ENCODE measurements around the gene TOMM20. TPM values are rescaled to one million over a fixed set of nuclear protein-coding genes. Genes with fewer than 3 reads are reported as not detected.

TOMM20 gene
- total and polyA plus RNA-seq, 2 donors (not counting 1 experiment from before 2014, with no cell fraction given) = 85.5 to 111 TPM

DNA sequence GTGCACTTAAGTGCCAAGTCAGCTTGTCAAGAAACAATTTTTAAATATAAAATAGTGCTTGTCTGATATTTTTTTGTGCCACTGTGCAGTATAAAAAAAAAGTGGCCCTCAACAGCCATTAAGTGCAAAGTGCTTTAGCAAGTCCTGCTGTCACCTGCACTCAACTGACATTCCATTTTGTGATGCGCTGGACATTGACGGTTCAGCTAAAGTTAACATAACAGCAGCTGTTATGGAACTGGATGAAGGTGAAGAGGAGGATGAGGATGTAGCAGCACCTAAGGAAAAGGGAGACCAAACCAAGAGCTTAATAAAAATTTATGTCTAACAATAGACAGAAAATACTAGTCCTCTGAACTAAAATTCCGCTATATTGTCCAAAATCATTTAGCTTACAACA, 39.7 kb upstream of the TOMM20 start:
- Histone ChIP-seq H3K9ac (ENCODE audit: insufficient read depth, low read length) (no peak overlapping the region), H3K27ac (ENCODE audit: insufficient read depth, low read length) (no peak overlapping the region), H3K4me3 (replicated peaks in 1 of 4; ENCODE audit: control extremely low read depth in 1 of 4, insufficient read depth in 1 of 4, low read depth in 3 of 4, low read length in 4 of 4) (no peak overlapping the region), H3K79me2 (ENCODE audit: control insufficient read depth, insufficient read depth, low read length) (no peaks in the 10 kb centered on the region), H3K27me3 (ENCODE audit: control insufficient read depth, insufficient read depth, low read length) (no peaks in the 10 kb centered on the region), H4K20me1 (ENCODE audit: control insufficient read depth, extremely low read depth, insufficient read depth, low read length) (no peaks in the 10 kb centered on the region), H3K36me3 (ENCODE audit: control insufficient read depth, insufficient read depth, low read length) (no peaks in the 10 kb centered on the region), H3K9me3 (ENCODE audit: control insufficient read depth, insufficient read depth, low read depth, low read length) (no peaks in the 10 kb centered on the region), H2AFZ (ENCODE audit: low read length) (no peak overlapping the region), H3K4me2 (ENCODE audit: extremely low read depth, insufficient read depth, low read length) (no peak overlapping the region), H3K4me1 (ENCODE audit: control insufficient read depth, extremely low read depth, insufficient read depth, low read length) (no peaks in the 10 kb centered on the region)
- no peak for DNase-seq (ENCODE audit: low read depth in 2 of 2)
- TF ChIP-seq EZH2 (IDR thresholded peaks at IDR 0.05; ENCODE audit: low read length, missing control alignments) = no peak
- TF ChIP-seq, protein P1, sequence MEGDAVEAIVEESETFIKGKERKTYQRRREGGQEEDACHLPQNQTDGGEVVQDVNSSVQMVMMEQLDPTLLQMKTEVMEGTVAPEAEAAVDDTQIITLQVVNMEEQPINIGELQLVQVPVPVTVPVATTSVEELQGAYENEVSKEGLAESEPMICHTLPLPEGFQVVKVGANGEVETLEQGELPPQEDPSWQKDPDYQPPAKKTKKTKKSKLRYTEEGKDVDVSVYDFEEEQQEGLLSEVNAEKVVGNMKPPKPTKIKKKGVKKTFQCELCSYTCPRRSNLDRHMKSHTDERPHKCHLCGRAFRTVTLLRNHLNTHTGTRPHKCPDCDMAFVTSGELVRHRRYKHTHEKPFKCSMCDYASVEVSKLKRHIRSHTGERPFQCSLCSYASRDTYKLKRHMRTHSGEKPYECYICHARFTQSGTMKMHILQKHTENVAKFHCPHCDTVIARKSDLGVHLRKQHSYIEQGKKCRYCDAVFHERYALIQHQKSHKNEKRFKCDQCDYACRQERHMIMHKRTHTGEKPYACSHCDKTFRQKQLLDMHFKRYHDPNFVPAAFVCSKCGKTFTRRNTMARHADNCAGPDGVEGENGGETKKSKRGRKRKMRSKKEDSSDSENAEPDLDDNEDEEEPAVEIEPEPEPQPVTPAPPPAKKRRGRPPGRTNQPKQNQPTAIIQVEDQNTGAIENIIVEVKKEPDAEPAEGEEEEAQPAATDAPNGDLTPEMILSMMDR (conservative IDR thresholded peaks at IDR 0.05 in 1 of 2, IDR thresholded peaks at IDR 0.05 in 1 of 2; ENCODE audit: low read depth in 1 of 2, low read length in 2 of 2) = no peak

DNA sequence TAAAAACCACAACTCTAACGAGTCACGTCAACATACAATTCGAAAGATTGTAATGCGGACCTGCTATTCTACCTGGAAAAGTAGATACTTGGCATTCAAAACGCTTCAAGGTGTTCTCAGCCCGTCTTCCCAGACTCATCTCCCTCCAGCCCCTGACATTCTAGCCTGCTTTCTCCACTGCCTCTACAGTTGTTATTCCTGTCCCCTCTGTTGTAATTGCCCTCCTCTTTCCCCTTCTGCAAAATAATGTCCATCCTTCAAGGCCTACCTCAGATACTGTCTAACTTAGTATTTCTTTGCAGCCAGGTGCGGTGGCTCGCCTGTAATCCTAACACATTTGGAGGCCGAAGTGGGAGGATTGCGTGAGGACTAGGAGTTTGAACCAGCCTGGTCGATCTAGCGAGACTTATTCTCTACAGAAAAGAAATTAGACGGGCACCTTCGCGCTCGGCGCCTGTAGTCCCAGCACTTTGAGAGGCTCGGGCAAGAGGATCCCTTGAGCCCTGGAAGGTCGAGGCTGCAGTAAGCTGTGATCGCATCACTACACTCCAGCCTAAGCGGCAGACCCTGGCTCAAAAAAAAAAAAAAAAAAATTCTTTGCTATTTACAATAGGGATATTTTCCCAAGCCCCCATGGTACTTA, 33.2 kb upstream of the TOMM20 start:
- Histone ChIP-seq H3K9ac (ENCODE audit: insufficient read depth, low read length) (no peak overlapping the region), H3K4me3 (replicated peaks in 1 of 4; ENCODE audit: control extremely low read depth in 1 of 4, insufficient read depth in 1 of 4, low read depth in 3 of 4, low read length in 4 of 4) (peak overlapping the region; percentile 78 to 98 (median 96)), H3K79me2 (ENCODE audit: control insufficient read depth, insufficient read depth, low read length) (peaks cover 17% of the 10 kb centered on the region), H3K9me3 (ENCODE audit: control insufficient read depth, insufficient read depth, low read depth, low read length) (no peaks in the 10 kb centered on the region), H3K27ac (ENCODE audit: insufficient read depth, low read length) (peak overlapping the region; percentile 93), H2AFZ (ENCODE audit: low read length) (peak overlapping the region; percentile 98), H4K20me1 (ENCODE audit: control insufficient read depth, extremely low read depth, insufficient read depth, low read length) (no peaks in the 10 kb centered on the region), H3K4me2 (ENCODE audit: extremely low read depth, insufficient read depth, low read length) (peak overlapping the region; percentile 59), H3K4me1 (ENCODE audit: control insufficient read depth, extremely low read depth, insufficient read depth, low read length) (no peaks in the 10 kb centered on the region), H3K36me3 (ENCODE audit: control insufficient read depth, insufficient read depth, low read length) (peaks cover 3% of the 10 kb centered on the region), H3K27me3 (ENCODE audit: control insufficient read depth, insufficient read depth, low read length) (no peaks in the 10 kb centered on the region)
- TF ChIP-seq, protein P1 (conservative IDR thresholded peaks at IDR 0.05 in 1 of 2, IDR thresholded peaks at IDR 0.05 in 1 of 2; ENCODE audit: low read depth in 1 of 2, low read length in 2 of 2) = no peak
- no peak for TF ChIP-seq EZH2 (IDR thresholded peaks at IDR 0.05; ENCODE audit: low read length, missing control alignments)
- DNase-seq (ENCODE audit: low read depth in 2 of 2) = no peak

DNA sequence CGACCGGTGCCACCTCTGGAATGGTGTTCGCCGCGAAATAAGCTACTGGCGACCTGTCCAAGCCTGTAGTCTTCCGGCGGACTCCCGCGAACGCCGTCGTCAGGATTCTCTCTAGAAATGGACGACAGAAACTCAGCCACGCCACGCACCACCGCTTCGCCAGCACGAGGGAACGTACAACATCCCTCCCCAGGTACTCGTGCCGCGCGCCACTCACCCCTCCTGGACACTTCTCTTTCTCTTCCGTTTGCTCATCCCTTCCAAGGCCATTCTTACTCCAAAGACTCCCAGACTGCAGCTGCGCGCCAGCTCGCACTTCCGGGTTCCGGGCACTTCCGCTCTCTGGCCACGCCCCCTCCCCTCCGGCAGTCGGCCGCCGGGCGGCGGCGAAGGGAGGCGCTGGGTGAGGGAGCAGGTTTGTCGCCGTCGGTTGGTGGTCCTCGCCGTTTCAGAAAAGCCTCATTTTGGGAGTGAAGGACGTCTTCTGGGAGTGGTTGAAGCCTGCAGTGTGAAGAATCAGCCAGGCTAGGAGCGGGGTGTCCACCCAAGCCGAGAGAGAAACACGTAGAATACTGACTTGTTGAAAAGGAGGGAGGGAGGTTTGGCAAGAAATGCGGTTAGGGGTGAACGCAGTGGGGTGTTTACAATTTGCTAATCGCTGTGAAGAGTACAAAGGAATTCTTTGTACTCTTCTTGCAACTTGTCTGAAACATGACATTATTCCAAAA, 32.5 kb upstream of the TOMM20 start, which contains the start of gene RBM34:
Gene RBM34 (minus strand): TSS at position 294 of the 728 bp plus-strand sequence. CDS start 24 bp downstream, at position 270.
- no peak for TF ChIP-seq EZH2 (IDR thresholded peaks at IDR 0.05; ENCODE audit: low read length, missing control alignments)
- TF ChIP-seq, protein P1 (conservative IDR thresholded peaks at IDR 0.05 in 1 of 2, IDR thresholded peaks at IDR 0.05 in 1 of 2; ENCODE audit: low read depth in 1 of 2, low read length in 2 of 2) = peak in 1 of 2 donors; percentile 28
- H3K9ac ChIP-seq (ENCODE audit: insufficient read depth, low read length) = peak within 1 kb of the TSS; percentile 88
- peak; percentile 87 to 90 for DNase-seq (ENCODE audit: low read depth in 2 of 2)
- H3K4me1 ChIP-seq (ENCODE audit: control insufficient read depth, extremely low read depth, insufficient read depth, low read length) = no peaks in the 10 kb centered on the region
- peak within 1 kb of the TSS; percentile 78 to 98 (median 96) for H3K4me3 ChIP-seq (replicated peaks in 1 of 4; ENCODE audit: control extremely low read depth in 1 of 4, insufficient read depth in 1 of 4, low read depth in 3 of 4, low read length in 4 of 4)
- no peaks in the 10 kb centered on the region for H3K9me3 ChIP-seq (ENCODE audit: control insufficient read depth, insufficient read depth, low read depth, low read length)
- peak within 1 kb of the TSS; percentile 69 for H3K4me2 ChIP-seq (ENCODE audit: extremely low read depth, insufficient read depth, low read length)
- peak within 1 kb of the TSS; percentile 93 for H3K27ac ChIP-seq (ENCODE audit: insufficient read depth, low read length)
- peaks cover 3% of the 10 kb centered on the region for H3K36me3 ChIP-seq (ENCODE audit: control insufficient read depth, insufficient read depth, low read length)
- peak within 1 kb of the TSS; percentile 98 for H2AFZ ChIP-seq (ENCODE audit: low read length)
- H3K27me3 ChIP-seq (ENCODE audit: control insufficient read depth, insufficient read depth, low read length) = no peaks in the 10 kb centered on the region
- peaks cover 17% of the 10 kb centered on the region for H3K79me2 ChIP-seq (ENCODE audit: control insufficient read depth, insufficient read depth, low read length)
- H4K20me1 ChIP-seq (ENCODE audit: control insufficient read depth, extremely low read depth, insufficient read depth, low read length) = no peaks in the 10 kb centered on the region
